HL-60 (cell line): ENCODE data around the gene SMC4.

Experiments used
- DNase-seq, 2 experiments: peaks; one replicate each; pipeline ENCODE4 v3.0.0-alpha.2; 2010 to 2020; ENCODE audit warnings: low read depth in 1 of 2, low spot score in 1 of 2
- H3K27ac ChIP-seq: fragments of 250-450 bp; sonication (Bioruptor Pico); replicated peaks from 2 replicates; pipeline ENCODE4 v1.5.1; 2020; ENCODE audit warnings: mild to moderate bottlenecking, moderate library complexity
- H3K27me3 ChIP-seq: fragments of 250-450 bp; sonication (Bioruptor Pico); 2 replicates; pipeline ENCODE4 v1.5.1; 2021; ENCODE audit warnings: mild to moderate bottlenecking, moderate library complexity; ENCODE audit not compliant: insufficient read depth, poor library complexity, severe bottlenecking
- H3K4me3 ChIP-seq: replicated peaks from 2 replicates; pipeline ENCODE4 v1.5.1; 2011; ENCODE audit warnings: mild to moderate bottlenecking, control low read depth, low read length; ENCODE audit not compliant: insufficient read depth
- CTCF ChIP-seq: IDR thresholded peaks from one replicate; pipeline ENCODE4 v1.5.1; 2011; ENCODE audit warnings: low read length, control low read depth, inconsistent platforms; ENCODE audit not compliant: insufficient read depth
- GABPA ChIP-seq: IDR thresholded peaks from 2 replicates; pipeline ENCODE4 v1.6.1; 2012; ENCODE audit warnings: low read depth
- POLR2AphosphoS5 ChIP-seq: IDR thresholded peaks from 2 replicates; pipeline ENCODE4 v1.6.1; 2012; ENCODE audit warnings: low read depth
- REST ChIP-seq: IDR thresholded peaks from 2 replicates; pipeline ENCODE4 v1.6.1; 2012; ENCODE audit warnings: low read depth; ENCODE audit not compliant: insufficient replicate concordance
- SPI1 ChIP-seq: IDR thresholded peaks from 2 replicates; pipeline ENCODE4 v1.6.1; 2012; ENCODE audit warnings: low read depth, mild to moderate bottlenecking, borderline replicate concordance

SMC4 gene

GRCh38 chr3:160374472-160374871 lies 25.0 kb upstream of the SMC4 start:
- H3K4me3 ChIP-seq, result no peak overlapping the region
- no peak for DNase-seq
- no peaks in the 10 kb centered on the region for H3K27me3 ChIP-seq
- TF ChIP-seq GABPA, result no peak
- TF ChIP-seq POLR2AphosphoS5, result no peak
- no peak for TF ChIP-seq REST
- TF ChIP-seq CTCF, result no peak
- no peak for TF ChIP-seq SPI1
- H3K27ac ChIP-seq, result no peak overlapping the region

GRCh38 chr3:160374925-160375324 lies 24.5 kb upstream of the SMC4 start:
- no peak for TF ChIP-seq GABPA
- no peak for TF ChIP-seq POLR2AphosphoS5
- no peak for TF ChIP-seq SPI1
- no peak for TF ChIP-seq REST
- TF ChIP-seq CTCF, result no peak
- H3K4me3 ChIP-seq, result no peak overlapping the region
- DNase-seq, result no peak
- H3K27me3 ChIP-seq, result no peaks in the 10 kb centered on the region
- H3K27ac ChIP-seq, result no peak overlapping the region

GRCh38 chr3:160376681-160377080 lies 22.8 kb upstream of the SMC4 start:
- Histone ChIP-seq H3K27ac (no peak overlapping the region), H3K27me3 (no peaks in the 10 kb centered on the region), H3K4me3 (no peak overlapping the region)
- DNase-seq, result no peak
- TF ChIP-seq GABPA (no peak), SPI1 (no peak), POLR2AphosphoS5 (no peak), CTCF (no peak), REST (no peak)
